Panc1 (cell line): ENCODE results near the gene LMF1. TPM values are rescaled to one million over a fixed set of nuclear protein-coding genes. Genes with fewer than 3 reads are reported as not detected.

Source experiments
- ATAC-seq: fragments of 200-7000 bp; cut with Tn5 transposase; 2 replicates; pipeline ENCODE4 v1.9.1; 2020; ENCODE audit warnings: mild to moderate bottlenecking, moderate library complexity
- BruUV-seq: library from RNA; stranded (reverse); fragments of 400-500 nt; replicated peaks from 2 replicates; lab custom pipeline; 2021; lab: Mats Ljungman, UMichigan
- CTCF ChIA-PET: fragments of 300-600 bp; sonication (Branson Sonifier 250); formaldehyde crosslinking; loops from one replicate; lab custom pipeline; 2022; ENCODE audit warnings: antibody characterized with exemption; lab: Charles Lee
- POLR2A ChIA-PET: fragments of 300-600 bp; sonication (Branson Sonifier 250); formaldehyde crosslinking; loops from one replicate; lab custom pipeline; 2022; ENCODE audit warnings: antibody characterized with exemption; lab: Charles Lee
- DNase-seq: peaks from one replicate; pipeline ENCODE4 v3.0.0-alpha.2; 2010; ENCODE audit warnings: low read depth, low spot score
- H3K27ac ChIP-seq: 2 replicates; pipeline ENCODE4 v1.5.1; 2011; ENCODE audit warnings: mild to moderate bottlenecking, low read length, inconsistent platforms
- H3K27me3 ChIP-seq: fragments of 200-500 bp; sonication (Bioruptor generic); 2 replicates; pipeline ENCODE4 v1.6.0; 2014; ENCODE audit warnings: low read length, inconsistent platforms; ENCODE audit not compliant: control insufficient read depth, insufficient read depth
- H3K36me3 ChIP-seq: fragments of 200-500 bp; sonication (Bioruptor generic); 2 replicates; pipeline ENCODE4 v1.5.1; 2014; ENCODE audit warnings: inconsistent platforms, mild to moderate bottlenecking, low read length, moderate library complexity; ENCODE audit not compliant: control insufficient read depth, insufficient read depth
- H3K4me1 ChIP-seq: 2 replicates; pipeline ENCODE4 v1.5.1; 2011; ENCODE audit warnings: inconsistent platforms, mild to moderate bottlenecking, low read length, moderate library complexity; ENCODE audit not compliant: control insufficient read depth, insufficient read depth
- H3K4me3 ChIP-seq, 2 experiments: 2 replicates each; pipeline ENCODE4 v1.5.1; 2011 to 2012; ENCODE audit warnings: low read depth in 2 of 2, low read length in 2 of 2, mild to moderate bottlenecking in 2 of 2, inconsistent platforms in 1 of 2, moderate library complexity in 1 of 2
- H3K9me3 ChIP-seq: fragments of 200-500 bp; sonication (Bioruptor generic); 2 replicates; pipeline ENCODE4 v1.5.1; 2014; ENCODE audit warnings: low read depth, mild to moderate bottlenecking, inconsistent platforms, low read length, moderate library complexity; ENCODE audit not compliant: control insufficient read depth, insufficient read depth
- POLR2AphosphoS5 ChIP-seq: IDR thresholded peaks from 2 replicates; pipeline ENCODE4 v1.6.1; 2012; ENCODE audit warnings: mild to moderate bottlenecking, low read depth, low read length, moderate library complexity
- SIN3A ChIP-seq: IDR thresholded peaks from 2 replicates; pipeline ENCODE4 v1.6.1; 2012; ENCODE audit warnings: low read depth, mild to moderate bottlenecking, low read length, moderate library complexity, borderline replicate concordance; ENCODE audit not compliant: insufficient read depth
- TCF7L2 ChIP-seq: IDR thresholded peaks from 2 replicates; pipeline ENCODE4 v1.6.1; 2011; ENCODE audit warnings: mild to moderate bottlenecking, low read depth, low read length, inconsistent platforms
- in situ Hi-C: cut with HindIII; loops from 2 replicates; pipeline ENCODE4 v1.10.0; 2016; ENCODE audit warnings: low sequenced_read_pairs, low pct_unique_long_range_greater_than_20kb
- intact Hi-C: fragments of 100-400 bp; cut with micrococcal nuclease; formaldehyde crosslinking; loops from one replicate; pipeline ENCODE4 v1.10.0; 2022; ENCODE audit not compliant: unreplicated experiment
- total RNA-seq: library from RNA; stranded (reverse); gene quantifications from one replicate; pipeline ENCODE4 v1.2.1, GENCODE V29; 2021; ENCODE audit not compliant: unreplicated experiment
- TF ChIP-seq, protein P1 (sequence below), 2 experiments: IDR thresholded peaks; 2 replicates each; pipeline ENCODE4 v1.6.1; 2011 to 2012; ENCODE audit warnings: low read depth in 2 of 2, control low read depth in 1 of 2, low read length in 1 of 2, mild to moderate bottlenecking in 1 of 2, moderate library complexity in 1 of 2; ENCODE audit not compliant: insufficient read depth in 1 of 2
- TF ChIP-seq, protein P2 (sequence below): fragments of 450-650 bp; IDR thresholded peaks from 2 replicates; pipeline ENCODE4 v1.5.1; 2017; ENCODE audit warnings: mild to moderate bottlenecking

The LMF1 gene
- total RNA-seq, 1 experiment from 2014 or later: 24.3 TPM

DNA sequence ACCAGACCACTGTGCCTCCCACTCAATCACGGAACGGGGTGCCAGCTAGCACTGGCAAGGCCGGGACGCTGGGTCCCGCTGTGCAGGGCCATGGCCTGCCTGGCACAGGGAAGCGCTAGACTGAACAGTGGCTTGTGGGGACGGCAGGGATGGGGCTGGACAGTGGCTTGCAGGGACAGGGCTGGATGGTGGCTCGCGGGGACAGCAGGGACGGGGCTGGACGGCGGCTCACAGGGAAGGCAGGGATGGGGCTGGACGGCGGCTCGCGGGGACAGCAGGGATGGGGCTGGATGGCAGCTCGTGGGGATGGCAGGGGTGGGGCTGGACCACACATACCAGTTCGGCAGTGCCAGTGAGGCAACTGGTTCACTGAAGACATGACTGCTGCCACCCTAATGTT is 32.6 kb downstream of the LMF1 start:
- no peak overlapping the region for H3K4me3 ChIP-seq
- no peaks in the 10 kb centered on the region for H3K36me3 ChIP-seq
- POLR2A ChIA-PET: no interaction called here
- no peaks in the 10 kb centered on the region for H3K4me1 ChIP-seq
- in situ Hi-C loops: loop anchor here (5.0 kb wide), 1 partner anchor 39 kb away; no protein-coding TSS in a partner anchor
- peaks cover 10% of the 10 kb centered on the region; the same call in 1 of the 2 replicates for H3K9me3 ChIP-seq
- BruUV-seq: no TSS peak
- CTCF ChIA-PET: interaction anchor here (0.5 kb wide), 1 partner anchor 35 kb away, joined by 3 read pairs; no protein-coding TSS in a partner anchor
- H3K27me3 ChIP-seq: no peaks in the 10 kb centered on the region
- intact Hi-C loops: no loop called here
- no peak; the same call in 1 of the 2 replicates for ATAC-seq
- no peak for DNase-seq
- no peak overlapping the region for H3K27ac ChIP-seq
- TF ChIP-seq, protein P1, sequence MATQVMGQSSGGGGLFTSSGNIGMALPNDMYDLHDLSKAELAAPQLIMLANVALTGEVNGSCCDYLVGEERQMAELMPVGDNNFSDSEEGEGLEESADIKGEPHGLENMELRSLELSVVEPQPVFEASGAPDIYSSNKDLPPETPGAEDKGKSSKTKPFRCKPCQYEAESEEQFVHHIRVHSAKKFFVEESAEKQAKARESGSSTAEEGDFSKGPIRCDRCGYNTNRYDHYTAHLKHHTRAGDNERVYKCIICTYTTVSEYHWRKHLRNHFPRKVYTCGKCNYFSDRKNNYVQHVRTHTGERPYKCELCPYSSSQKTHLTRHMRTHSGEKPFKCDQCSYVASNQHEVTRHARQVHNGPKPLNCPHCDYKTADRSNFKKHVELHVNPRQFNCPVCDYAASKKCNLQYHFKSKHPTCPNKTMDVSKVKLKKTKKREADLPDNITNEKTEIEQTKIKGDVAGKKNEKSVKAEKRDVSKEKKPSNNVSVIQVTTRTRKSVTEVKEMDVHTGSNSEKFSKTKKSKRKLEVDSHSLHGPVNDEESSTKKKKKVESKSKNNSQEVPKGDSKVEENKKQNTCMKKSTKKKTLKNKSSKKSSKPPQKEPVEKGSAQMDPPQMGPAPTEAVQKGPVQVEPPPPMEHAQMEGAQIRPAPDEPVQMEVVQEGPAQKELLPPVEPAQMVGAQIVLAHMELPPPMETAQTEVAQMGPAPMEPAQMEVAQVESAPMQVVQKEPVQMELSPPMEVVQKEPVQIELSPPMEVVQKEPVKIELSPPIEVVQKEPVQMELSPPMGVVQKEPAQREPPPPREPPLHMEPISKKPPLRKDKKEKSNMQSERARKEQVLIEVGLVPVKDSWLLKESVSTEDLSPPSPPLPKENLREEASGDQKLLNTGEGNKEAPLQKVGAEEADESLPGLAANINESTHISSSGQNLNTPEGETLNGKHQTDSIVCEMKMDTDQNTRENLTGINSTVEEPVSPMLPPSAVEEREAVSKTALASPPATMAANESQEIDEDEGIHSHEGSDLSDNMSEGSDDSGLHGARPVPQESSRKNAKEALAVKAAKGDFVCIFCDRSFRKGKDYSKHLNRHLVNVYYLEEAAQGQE (IDR thresholded peaks at IDR 0.05; ENCODE audit: insufficient read depth in 1 of 2, low read depth in 2 of 2, low read length in 1 of 2): no peak
- TF ChIP-seq POLR2AphosphoS5: no peak
- no peak for TF ChIP-seq SIN3A
- TF ChIP-seq TCF7L2: no peak
- TF ChIP-seq, protein P2, sequence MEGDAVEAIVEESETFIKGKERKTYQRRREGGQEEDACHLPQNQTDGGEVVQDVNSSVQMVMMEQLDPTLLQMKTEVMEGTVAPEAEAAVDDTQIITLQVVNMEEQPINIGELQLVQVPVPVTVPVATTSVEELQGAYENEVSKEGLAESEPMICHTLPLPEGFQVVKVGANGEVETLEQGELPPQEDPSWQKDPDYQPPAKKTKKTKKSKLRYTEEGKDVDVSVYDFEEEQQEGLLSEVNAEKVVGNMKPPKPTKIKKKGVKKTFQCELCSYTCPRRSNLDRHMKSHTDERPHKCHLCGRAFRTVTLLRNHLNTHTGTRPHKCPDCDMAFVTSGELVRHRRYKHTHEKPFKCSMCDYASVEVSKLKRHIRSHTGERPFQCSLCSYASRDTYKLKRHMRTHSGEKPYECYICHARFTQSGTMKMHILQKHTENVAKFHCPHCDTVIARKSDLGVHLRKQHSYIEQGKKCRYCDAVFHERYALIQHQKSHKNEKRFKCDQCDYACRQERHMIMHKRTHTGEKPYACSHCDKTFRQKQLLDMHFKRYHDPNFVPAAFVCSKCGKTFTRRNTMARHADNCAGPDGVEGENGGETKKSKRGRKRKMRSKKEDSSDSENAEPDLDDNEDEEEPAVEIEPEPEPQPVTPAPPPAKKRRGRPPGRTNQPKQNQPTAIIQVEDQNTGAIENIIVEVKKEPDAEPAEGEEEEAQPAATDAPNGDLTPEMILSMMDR: no peak

DNA sequence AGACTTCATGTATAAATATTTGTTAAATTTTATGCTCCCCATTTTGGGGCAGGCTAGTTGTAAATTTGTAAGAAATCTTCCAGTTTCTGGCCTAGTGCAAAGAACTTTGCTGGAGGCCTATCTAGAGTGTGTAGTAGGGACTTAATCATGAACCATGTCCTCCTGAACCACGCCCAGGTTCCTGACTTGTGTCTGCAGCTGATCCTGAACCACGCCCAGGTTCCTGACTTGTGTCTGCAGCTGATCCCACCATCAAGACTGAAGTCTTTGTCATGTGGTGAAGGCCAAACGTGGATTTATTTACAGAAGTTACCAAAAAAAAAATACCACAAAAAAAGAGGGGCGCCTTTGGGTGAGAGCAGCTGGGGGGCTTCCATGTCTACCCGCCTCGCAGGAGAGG is 33.1 kb downstream of the LMF1 start:
- no peaks in the 10 kb centered on the region for H3K27me3 ChIP-seq
- ATAC-seq: no peak
- no peak for DNase-seq
- CTCF ChIA-PET: interaction anchor here (0.5 kb wide), 1 partner anchor 36 kb away, joined by 3 read pairs; no protein-coding TSS in a partner anchor
- H3K4me3 ChIP-seq: no peak overlapping the region
- in situ Hi-C loops: loop anchor here (5.0 kb wide), 1 partner anchor 40 kb away; no protein-coding TSS in a partner anchor
- H3K4me1 ChIP-seq: no peaks in the 10 kb centered on the region
- TF ChIP-seq TCF7L2: no peak
- TF ChIP-seq POLR2AphosphoS5: no peak
- TF ChIP-seq, protein P2: no peak
- TF ChIP-seq, protein P1 (IDR thresholded peaks at IDR 0.05; ENCODE audit: insufficient read depth in 1 of 2, low read depth in 2 of 2, low read length in 1 of 2): no peak
- TF ChIP-seq SIN3A: no peak
- H3K36me3 ChIP-seq: no peaks in the 10 kb centered on the region
- POLR2A ChIA-PET: no interaction called here
- BruUV-seq: no TSS peak
- peaks cover 10% of the 10 kb centered on the region; the same call in 1 of the 2 replicates for H3K9me3 ChIP-seq
- intact Hi-C loops: no loop called here
- no peak overlapping the region for H3K27ac ChIP-seq
